ENCODE results near the gene RAB24.

- TF ChIP-seq CTCF (conservative IDR thresholded peaks at IDR 0.05 in 1 of 2, IDR thresholded peaks at IDR 0.05 in 1 of 2; ENCODE audit: extremely low read depth in 1 of 2, insufficient read depth in 1 of 2, low read depth in 1 of 2, low read length in 2 of 2) (no peak), EZH2 (IDR thresholded peaks at IDR 0.05; ENCODE audit: borderline replicate concordance, low read length) (no peak)
Observed at GRCh38 chr5:177296581-177296980, 6.9 kb downstream of the RAB24 start.

Measured in mammary epithelial cell (primary cell).